LNCaP clone FGC (cell line): ENCODE data around the gene COL4A2.

Experiments used
- DNase-seq: peaks from one replicate; pipeline ENCODE4 v3.0.0-alpha.2; 2011; ENCODE audit warnings: low read depth
- H3K4me3 ChIP-seq: 2 replicates; pipeline ENCODE4 v1.5.1; 2011; ENCODE audit warnings: mild to moderate bottlenecking, low read depth, low read length, control low read depth
- TF ChIP-seq, protein P1 (sequence below): IDR thresholded peaks from 2 replicates; pipeline ENCODE4 v1.5.1; 2012; ENCODE audit warnings: mild to moderate bottlenecking; ENCODE audit not compliant: control insufficient read depth, insufficient read depth; ENCODE audit errors: extremely low read depth

The COL4A2 gene

DNA sequence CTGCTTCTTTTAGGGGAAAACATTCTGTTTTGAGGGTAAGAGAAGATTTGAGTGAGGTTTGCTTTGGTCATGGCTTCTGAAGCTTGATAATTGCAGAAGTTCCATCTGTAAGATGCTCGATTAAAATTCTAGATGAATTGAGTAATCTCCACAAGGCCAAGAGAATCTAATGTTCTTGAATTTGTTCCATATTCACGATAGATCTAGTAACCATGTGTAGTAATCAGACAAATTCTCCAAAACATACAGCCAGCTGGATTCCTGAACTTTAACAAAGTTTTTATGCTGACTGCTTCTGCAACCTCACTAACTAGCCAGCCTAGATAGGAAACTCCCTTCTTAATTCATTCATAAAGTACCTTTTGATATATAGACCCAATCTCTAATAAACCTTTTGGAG is 92.7 kb downstream of the COL4A2 start:
- H3K4me3 ChIP-seq, result no peak overlapping the region
- no peak for DNase-seq
- TF ChIP-seq, protein P1, sequence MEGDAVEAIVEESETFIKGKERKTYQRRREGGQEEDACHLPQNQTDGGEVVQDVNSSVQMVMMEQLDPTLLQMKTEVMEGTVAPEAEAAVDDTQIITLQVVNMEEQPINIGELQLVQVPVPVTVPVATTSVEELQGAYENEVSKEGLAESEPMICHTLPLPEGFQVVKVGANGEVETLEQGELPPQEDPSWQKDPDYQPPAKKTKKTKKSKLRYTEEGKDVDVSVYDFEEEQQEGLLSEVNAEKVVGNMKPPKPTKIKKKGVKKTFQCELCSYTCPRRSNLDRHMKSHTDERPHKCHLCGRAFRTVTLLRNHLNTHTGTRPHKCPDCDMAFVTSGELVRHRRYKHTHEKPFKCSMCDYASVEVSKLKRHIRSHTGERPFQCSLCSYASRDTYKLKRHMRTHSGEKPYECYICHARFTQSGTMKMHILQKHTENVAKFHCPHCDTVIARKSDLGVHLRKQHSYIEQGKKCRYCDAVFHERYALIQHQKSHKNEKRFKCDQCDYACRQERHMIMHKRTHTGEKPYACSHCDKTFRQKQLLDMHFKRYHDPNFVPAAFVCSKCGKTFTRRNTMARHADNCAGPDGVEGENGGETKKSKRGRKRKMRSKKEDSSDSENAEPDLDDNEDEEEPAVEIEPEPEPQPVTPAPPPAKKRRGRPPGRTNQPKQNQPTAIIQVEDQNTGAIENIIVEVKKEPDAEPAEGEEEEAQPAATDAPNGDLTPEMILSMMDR, result no peak

DNA sequence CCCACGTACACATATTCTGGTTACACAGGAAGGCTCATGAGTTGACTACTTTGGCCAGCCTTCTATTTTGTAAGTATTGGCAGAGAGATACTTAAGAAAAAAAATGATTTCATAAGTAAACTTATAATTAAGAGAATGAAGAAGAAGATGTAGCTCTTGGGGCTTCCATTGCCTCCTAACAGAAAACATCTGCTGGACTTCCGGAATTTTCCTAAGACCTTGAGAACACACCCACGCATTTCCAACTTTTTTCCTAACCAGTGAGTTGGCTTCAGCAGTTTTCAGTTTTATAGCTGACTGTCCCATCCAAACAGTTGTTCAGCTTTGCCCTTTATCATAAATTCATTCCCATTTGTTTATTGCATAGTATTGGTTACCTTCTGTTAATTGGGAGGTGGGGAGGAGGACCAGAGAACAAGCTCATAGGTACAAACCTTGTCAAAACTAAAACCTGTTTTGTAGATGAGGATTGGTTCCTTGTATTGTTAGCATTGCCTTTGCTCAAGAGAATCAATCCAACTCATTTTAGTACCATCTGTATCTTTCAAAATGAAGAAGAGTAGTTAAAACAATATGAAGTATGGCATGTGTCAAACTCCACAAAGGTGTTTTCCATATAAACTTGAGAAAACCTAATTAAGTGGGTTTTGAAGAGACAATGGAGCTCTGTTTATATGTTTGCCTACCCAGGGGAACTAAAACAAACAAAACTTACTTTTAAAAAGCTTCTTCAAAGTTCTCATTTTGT is 93.9 kb downstream of the COL4A2 start:
- no peak overlapping the region for H3K4me3 ChIP-seq
- TF ChIP-seq, protein P1, result no peak
- DNase-seq, result no peak

DNA sequence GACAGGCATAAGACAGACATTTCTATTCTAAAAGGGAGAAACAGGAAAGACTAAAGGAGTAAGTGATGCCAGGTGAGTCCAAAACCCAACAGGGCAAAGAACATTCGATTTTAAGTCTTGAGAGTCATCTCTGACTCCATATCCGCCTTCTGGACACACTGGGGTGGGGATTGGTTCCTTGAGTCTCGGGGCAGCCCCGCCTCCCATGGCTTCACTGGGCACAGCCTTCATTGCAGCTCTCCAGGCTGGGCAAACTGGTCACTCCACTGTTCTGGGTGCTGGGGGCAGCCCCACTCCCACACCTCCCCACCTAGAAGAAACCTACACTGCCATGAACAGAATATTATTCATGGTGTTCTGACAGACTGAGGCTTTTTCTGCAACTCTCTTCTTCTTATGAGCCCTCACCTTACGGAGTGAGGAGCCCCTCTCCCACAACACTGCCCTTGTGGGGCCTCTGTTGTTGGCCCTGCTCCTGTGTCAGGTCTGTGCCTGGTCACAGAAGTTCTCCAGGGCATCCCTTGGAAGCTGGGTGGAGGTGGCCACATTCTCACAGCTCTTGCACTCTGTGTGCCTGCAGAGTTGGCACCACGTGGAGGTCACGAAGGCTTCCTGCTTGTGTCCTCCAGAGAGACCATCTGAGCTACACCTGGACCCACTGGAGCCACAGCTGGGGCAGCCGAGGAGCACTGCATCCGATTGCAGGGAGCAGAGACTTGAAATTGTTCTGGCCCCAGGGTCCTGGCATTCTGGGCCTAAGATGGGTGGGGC is 95.4 kb downstream of the COL4A2 start:
- H3K4me3 ChIP-seq, result no peak overlapping the region
- DNase-seq, result no peak
- TF ChIP-seq, protein P1, result no peak

DNA sequence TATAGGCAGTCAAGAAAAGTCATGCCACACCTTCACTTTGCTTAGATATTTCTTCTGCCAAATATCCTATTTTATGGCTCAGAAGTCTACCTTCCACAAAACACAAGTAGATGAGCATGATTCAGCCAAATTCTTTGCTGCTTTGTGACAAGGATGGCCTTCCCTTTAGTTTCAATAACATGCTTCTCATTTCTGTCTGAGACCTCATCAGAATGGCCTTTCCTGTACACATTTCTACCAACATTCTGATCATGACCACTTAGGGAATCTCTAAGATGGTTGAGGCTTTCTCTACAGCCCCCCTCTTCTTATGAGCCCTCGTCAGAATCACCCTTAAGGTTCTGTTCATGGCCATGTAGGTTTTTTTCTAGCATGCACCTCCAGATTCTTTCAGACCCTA is 96.2 kb downstream of the COL4A2 start:
- no peak overlapping the region for H3K4me3 ChIP-seq
- DNase-seq, result no peak
- TF ChIP-seq, protein P1, result no peak

DNA sequence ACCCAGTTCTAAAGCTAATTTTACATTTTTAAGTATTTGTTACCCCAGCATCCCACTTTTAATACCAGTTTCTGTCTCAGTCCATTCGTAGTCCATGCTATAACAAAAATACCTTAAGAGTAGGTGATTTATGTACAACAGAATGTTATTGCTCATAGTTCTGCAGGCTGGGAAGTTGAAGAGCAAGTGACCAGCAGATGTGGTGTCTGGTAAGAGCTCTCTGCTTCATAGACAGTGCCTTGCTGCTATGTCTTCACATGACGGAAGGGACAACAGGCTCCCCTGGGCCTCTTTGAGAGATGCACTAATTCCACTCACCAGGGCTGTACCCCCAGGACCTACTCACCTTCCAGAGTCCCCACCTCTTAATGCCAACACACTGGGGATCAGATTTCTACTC is 96.6 kb downstream of the COL4A2 start:
- H3K4me3 ChIP-seq, result no peak overlapping the region
- TF ChIP-seq, protein P1, result no peak
- DNase-seq, result no peak

DNA sequence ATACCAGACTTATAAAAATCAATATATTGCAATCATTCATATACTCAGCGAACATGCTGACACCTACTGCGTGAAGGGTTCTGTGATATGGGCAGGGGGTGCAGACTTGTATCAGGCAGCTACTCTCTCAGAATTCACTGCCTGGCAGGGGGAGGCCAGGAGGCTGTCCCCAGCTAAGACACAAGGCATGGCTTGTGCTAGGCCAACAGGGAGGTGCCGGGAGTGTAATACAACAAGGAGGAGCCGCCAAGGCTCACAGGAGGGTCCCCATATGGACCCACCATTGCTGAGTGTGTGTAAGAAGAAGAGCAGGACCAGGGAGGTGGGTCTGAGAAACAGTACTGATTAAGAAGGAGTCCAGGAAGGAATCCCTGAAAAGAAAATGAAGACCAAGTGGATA is 97.2 kb downstream of the COL4A2 start:
- DNase-seq, result no peak
- H3K4me3 ChIP-seq, result no peak overlapping the region
- TF ChIP-seq, protein P1, result no peak
